PC-9 (cell line): ENCODE results near the gene DRC3. TPM values are rescaled to one million over a fixed set of nuclear protein-coding genes. Genes with fewer than 3 reads are reported as not detected.

Experiments used
- BruUV-seq: library from RNA; stranded (reverse); fragments of 400-500 nt; replicated peaks from 2 replicates; lab custom pipeline; 2021; lab: Mats Ljungman, UMichigan
- CTCF ChIA-PET: fragments of 300-600 bp; sonication (Branson Sonifier 250); formaldehyde crosslinking; loops from one replicate; lab custom pipeline; 2022; ENCODE audit warnings: antibody characterized with exemption; lab: Charles Lee
- POLR2A ChIA-PET: fragments of 300-600 bp; sonication (Branson Sonifier 250); formaldehyde crosslinking; loops from one replicate; lab custom pipeline; 2022; ENCODE audit warnings: antibody characterized with exemption; ENCODE audit not compliant: unreplicated experiment; lab: Charles Lee
- DNase-seq, 2 experiments: peaks; one replicate each; pipeline versions ENCODE4 v3.0.0 to v3.0.0-alpha.2; 2015 to 2022; ENCODE audit warnings: mixed read lengths in 1 of 2
- H2AFZ ChIP-seq: fragments of 200-600 bp; sonication (generic); 2 replicates; pipeline ENCODE4 v1.8.1; 2017; ENCODE audit warnings: antibody characterized with exemption
- H3F3A ChIP-seq: fragments of 200-600 bp; sonication (generic); 2 replicates; pipeline ENCODE4 v1.8.1; 2017; ENCODE audit warnings: antibody characterized with exemption, mild to moderate bottlenecking, low read depth; ENCODE audit not compliant: insufficient read depth
- H3K27ac ChIP-seq: fragments of 200-600 bp; sonication (generic); 2 replicates; pipeline ENCODE4 v1.6.1; 2016; ENCODE audit warnings: mixed run types
- H3K27me3 ChIP-seq: fragments of 200-600 bp; sonication (generic); 2 replicates; pipeline ENCODE4 v1.6.1; 2016; ENCODE audit warnings: low read depth, mixed run types; ENCODE audit not compliant: insufficient read depth
- H3K36me3 ChIP-seq: fragments of 200-600 bp; sonication (generic); 2 replicates; pipeline ENCODE4 v1.6.1; 2016; ENCODE audit warnings: low read depth, mixed run types
- H3K4me1 ChIP-seq: fragments of 200-600 bp; sonication (generic); replicated peaks from 2 replicates; pipeline ENCODE4 v1.6.1; 2016; ENCODE audit warnings: mixed run types; ENCODE audit not compliant: insufficient read depth
- H3K4me2 ChIP-seq: fragments of 200-600 bp; sonication (generic); 2 replicates; pipeline ENCODE4 v1.6.1; 2017; ENCODE audit warnings: mixed run types
- H3K4me3 ChIP-seq: fragments of 200-600 bp; sonication (generic); 2 replicates; pipeline ENCODE4 v1.6.1; 2016; ENCODE audit warnings: mixed run types
- H3K79me2 ChIP-seq: fragments of 200-600 bp; sonication (generic); 2 replicates; pipeline ENCODE4 v1.6.1; 2017; ENCODE audit warnings: low read depth, mixed run types
- H3K9me2 ChIP-seq: fragments of 200-600 bp; sonication (generic); 2 replicates; pipeline ENCODE4 v1.8.1; 2017; ENCODE audit warnings: mild to moderate bottlenecking; ENCODE audit not compliant: insufficient read depth
- H3K9me3 ChIP-seq: fragments of 200-600 bp; sonication (generic); 2 replicates; pipeline ENCODE4 v1.8.1; 2016; ENCODE audit warnings: low read depth; ENCODE audit not compliant: insufficient read depth
- H4K20me1 ChIP-seq: fragments of 200-600 bp; sonication (generic); 2 replicates; pipeline ENCODE4 v1.8.1; 2017; ENCODE audit not compliant: insufficient read depth
- CTCF ChIP-seq: fragments of 200-600 bp; sonication (generic); conservative IDR thresholded peaks from 2 replicates; pipeline ENCODE4 v1.6.1; 2017; ENCODE audit warnings: mixed run types, antibody characterized with exemption, mild to moderate bottlenecking, moderate library complexity
- EZH2 ChIP-seq: fragments of 200-600 bp; sonication (generic); IDR thresholded peaks from 2 replicates; pipeline ENCODE4 v1.8.0; 2017; ENCODE audit warnings: antibody characterized with exemption, low read depth
- intact Hi-C: fragments of 100-400 bp; cut with micrococcal nuclease; formaldehyde crosslinking; loops from one replicate; pipeline ENCODE4 v1.10.0; 2022; ENCODE audit not compliant: unreplicated experiment
- total RNA-seq: library from RNA; stranded (reverse); gene quantifications from 2 replicates; pipeline ENCODE4 v1.2.3, GENCODE V29; 2021

DRC3 gene
- total RNA-seq, 1 experiment from 2014 or later = 15.2 TPM

DNA sequence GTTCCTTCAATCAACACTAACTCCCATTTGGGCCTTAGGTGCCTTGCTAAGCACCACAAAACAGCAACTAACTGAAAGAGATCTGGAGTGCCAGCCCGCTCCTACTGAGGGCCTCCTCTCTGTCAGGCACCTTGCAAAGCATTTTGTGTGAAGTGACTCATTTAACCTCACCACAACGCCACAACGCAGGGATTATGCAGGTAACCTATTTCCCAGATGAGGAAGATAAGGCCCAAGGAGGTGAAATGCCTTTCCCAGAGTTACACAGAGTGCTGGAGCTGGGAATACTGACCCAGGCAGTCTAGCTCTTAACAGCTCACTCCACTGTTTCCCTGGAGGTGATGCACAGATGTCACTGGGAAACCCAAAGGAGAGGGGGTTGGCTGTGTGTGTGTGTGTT, 32.8 kb downstream of the DRC3 start:
- H3K9me3 ChIP-seq = no peaks in the 10 kb centered on the region
- H3K9me2 ChIP-seq = no peaks in the 10 kb centered on the region
- peaks cover 54% of the 10 kb centered on the region for H3K4me1 ChIP-seq
- H3K36me3 ChIP-seq = no peaks in the 10 kb centered on the region
- H3K4me3 ChIP-seq = no peak overlapping the region
- POLR2A ChIA-PET = interaction anchor here (0.5 to 0.6 kb wide), 2 partner anchors 55 to 84 kb away, joined by 4 read pairs; no protein-coding TSS in a partner anchor
- no peaks in the 10 kb centered on the region for H4K20me1 ChIP-seq
- H3K79me2 ChIP-seq = no peaks in the 10 kb centered on the region
- peak overlapping the region; percentile 22; the same call in 1 of the 2 replicates for H3K27ac ChIP-seq
- peak; percentile 24 to 69 for DNase-seq
- H3K27me3 ChIP-seq = no peaks in the 10 kb centered on the region
- H3K4me2 ChIP-seq = peak overlapping the region; percentile 53
- intact Hi-C loops = no loop called here
- H3F3A ChIP-seq = peaks cover 39% of the 10 kb centered on the region
- TF ChIP-seq EZH2 = no peak
- no peak for TF ChIP-seq CTCF
- H2AFZ ChIP-seq = no peak overlapping the region
- CTCF ChIA-PET = no interaction called here
- BruUV-seq = no TSS peak

DNA sequence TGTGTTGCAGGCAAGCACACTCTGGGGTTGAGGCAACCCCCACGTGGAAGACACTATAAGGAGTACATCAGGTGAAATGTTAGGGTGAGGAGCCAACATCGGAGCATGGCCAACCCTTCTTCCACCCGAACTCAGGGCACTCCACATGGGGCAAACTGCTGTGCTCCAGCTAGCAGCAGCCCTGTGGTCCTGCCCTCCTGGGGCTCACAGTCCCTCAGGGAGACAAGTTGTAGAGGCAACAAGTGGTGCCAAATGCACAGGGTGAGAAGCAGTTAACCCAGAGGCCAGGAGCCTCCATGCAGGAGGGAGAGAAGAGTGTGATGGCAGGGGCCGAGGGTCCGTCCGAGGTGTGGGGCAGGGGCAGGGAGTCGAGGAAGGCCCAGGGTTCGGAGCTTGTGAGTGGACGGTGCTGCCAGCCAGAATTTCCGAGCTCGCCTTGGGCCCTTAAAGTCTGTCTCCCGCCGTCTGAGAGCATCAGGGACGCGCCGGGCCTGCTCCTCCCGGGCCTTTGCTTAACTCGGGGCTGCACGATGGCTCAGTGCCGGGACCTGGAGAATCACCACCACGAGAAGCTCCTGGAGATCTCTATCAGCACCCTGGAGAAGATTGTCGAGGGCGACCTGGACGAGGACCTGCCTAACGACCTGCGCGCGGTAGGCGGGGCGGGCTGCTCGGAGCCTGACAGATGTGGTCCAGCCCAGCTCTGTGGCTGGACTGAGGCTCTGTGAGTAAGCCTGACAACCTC, 34.0 kb downstream of the DRC3 start:
- Histone ChIP-seq H4K20me1 (no peaks in the 10 kb centered on the region), H3K4me1 (peaks cover 54% of the 10 kb centered on the region), H2AFZ (no peak overlapping the region), H3K4me2 (no peak overlapping the region), H3K79me2 (no peaks in the 10 kb centered on the region), H3K36me3 (no peaks in the 10 kb centered on the region), H3K27ac (no peak overlapping the region), H3K27me3 (no peaks in the 10 kb centered on the region), H3K4me3 (no peak overlapping the region), H3K9me3 (no peaks in the 10 kb centered on the region), H3F3A (peaks cover 39% of the 10 kb centered on the region), H3K9me2 (no peaks in the 10 kb centered on the region)
- CTCF ChIA-PET = interaction anchor here (0.6 kb wide), 1 partner anchor 19 kb away, joined by 3 read pairs; no protein-coding TSS in a partner anchor
- BruUV-seq = no TSS peak
- POLR2A ChIA-PET = no interaction called here
- intact Hi-C loops = no loop called here
- no peak for TF ChIP-seq CTCF
- TF ChIP-seq EZH2 = no peak
- DNase-seq = no peak

GRCh38 chr17:18008496-18009268, 36.0 kb downstream of the DRC3 start:
- peak overlapping the region; percentile 58 for H3K4me2 ChIP-seq
- POLR2A ChIA-PET = interaction anchor here (0.8 kb wide), 1 partner anchor 73 kb away, joined by 8 read pairs; no protein-coding TSS in a partner anchor
- DNase-seq = peak; percentile 77 to 94

More at GRCh38 chr17:18008496-18009268, 36.0 kb downstream of the DRC3 start:
- TSS peak; percentile 14 for BruUV-seq
- no peak overlapping the region for H2AFZ ChIP-seq
- CTCF ChIA-PET = interaction anchor here (1.3 kb wide), 1 partner anchor 25 kb away, joined by 3 read pairs; no protein-coding TSS in a partner anchor
- H3K79me2 ChIP-seq = no peaks in the 10 kb centered on the region
- no peaks in the 10 kb centered on the region for H3K9me3 ChIP-seq
- no peaks in the 10 kb centered on the region for H3K9me2 ChIP-seq
- H3K36me3 ChIP-seq = no peaks in the 10 kb centered on the region
- no peaks in the 10 kb centered on the region for H3K27me3 ChIP-seq
- no peaks in the 10 kb centered on the region for H4K20me1 ChIP-seq
- H3K27ac ChIP-seq = peak overlapping the region; percentile 78
- intact Hi-C loops = loop anchor here (2.0 kb wide), 2 partner anchors 18 to 50 kb away; no protein-coding TSS in a partner anchor
- no peak overlapping the region for H3K4me3 ChIP-seq
- TF ChIP-seq CTCF (no peak), EZH2 (no peak)
- peaks cover 54% of the 10 kb centered on the region for H3K4me1 ChIP-seq
- H3F3A ChIP-seq = peaks cover 39% of the 10 kb centered on the region
